Astrocyte (in vitro differentiated cells and primary cell): ENCODE data around the gene TRNAU1AP.

Source experiments
- EZH2 ChIP-seq: IDR thresholded peaks from 2 replicates; pipeline ENCODE4 v1.6.1; 2012; ENCODE audit warnings: mild to moderate bottlenecking, low read length, inconsistent platforms; ENCODE audit not compliant: insufficient read depth
- TF ChIP-seq, protein P1 (sequence below): IDR thresholded peaks from 2 replicates; pipeline ENCODE4 v1.5.1; 2011; ENCODE audit warnings: low read depth, mild to moderate bottlenecking, inconsistent platforms, low read length, moderate library complexity; ENCODE audit not compliant: insufficient read depth

DNA sequence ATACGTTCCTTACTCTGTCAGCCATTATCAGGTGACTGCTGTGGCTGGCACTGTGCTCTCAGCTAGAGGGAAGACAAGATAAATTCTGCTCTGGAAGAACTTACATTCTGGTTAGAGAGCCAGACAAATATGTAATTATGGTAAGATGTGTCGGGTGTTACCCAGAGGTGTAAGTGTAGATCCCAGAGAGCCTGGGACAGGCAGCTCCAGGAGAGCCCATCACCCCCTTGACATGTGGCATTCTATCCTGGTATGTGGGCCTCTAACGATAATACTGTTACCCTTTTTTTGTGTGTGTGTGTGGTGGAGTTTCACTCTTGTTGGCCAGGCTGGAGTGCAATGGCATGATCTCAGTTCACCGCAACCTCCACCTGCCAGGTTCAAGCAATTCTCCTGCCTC, 19.0 kb downstream of the TRNAU1AP start:
- TF ChIP-seq, protein P1, sequence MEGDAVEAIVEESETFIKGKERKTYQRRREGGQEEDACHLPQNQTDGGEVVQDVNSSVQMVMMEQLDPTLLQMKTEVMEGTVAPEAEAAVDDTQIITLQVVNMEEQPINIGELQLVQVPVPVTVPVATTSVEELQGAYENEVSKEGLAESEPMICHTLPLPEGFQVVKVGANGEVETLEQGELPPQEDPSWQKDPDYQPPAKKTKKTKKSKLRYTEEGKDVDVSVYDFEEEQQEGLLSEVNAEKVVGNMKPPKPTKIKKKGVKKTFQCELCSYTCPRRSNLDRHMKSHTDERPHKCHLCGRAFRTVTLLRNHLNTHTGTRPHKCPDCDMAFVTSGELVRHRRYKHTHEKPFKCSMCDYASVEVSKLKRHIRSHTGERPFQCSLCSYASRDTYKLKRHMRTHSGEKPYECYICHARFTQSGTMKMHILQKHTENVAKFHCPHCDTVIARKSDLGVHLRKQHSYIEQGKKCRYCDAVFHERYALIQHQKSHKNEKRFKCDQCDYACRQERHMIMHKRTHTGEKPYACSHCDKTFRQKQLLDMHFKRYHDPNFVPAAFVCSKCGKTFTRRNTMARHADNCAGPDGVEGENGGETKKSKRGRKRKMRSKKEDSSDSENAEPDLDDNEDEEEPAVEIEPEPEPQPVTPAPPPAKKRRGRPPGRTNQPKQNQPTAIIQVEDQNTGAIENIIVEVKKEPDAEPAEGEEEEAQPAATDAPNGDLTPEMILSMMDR = no peak
- TF ChIP-seq EZH2 = no peak
